ENCODE measurements around the gene BNIP5.
A peak's percentile ranks its signal among the peaks of the same experiment; 100 is the strongest.

BNIP5 gene

DNA sequence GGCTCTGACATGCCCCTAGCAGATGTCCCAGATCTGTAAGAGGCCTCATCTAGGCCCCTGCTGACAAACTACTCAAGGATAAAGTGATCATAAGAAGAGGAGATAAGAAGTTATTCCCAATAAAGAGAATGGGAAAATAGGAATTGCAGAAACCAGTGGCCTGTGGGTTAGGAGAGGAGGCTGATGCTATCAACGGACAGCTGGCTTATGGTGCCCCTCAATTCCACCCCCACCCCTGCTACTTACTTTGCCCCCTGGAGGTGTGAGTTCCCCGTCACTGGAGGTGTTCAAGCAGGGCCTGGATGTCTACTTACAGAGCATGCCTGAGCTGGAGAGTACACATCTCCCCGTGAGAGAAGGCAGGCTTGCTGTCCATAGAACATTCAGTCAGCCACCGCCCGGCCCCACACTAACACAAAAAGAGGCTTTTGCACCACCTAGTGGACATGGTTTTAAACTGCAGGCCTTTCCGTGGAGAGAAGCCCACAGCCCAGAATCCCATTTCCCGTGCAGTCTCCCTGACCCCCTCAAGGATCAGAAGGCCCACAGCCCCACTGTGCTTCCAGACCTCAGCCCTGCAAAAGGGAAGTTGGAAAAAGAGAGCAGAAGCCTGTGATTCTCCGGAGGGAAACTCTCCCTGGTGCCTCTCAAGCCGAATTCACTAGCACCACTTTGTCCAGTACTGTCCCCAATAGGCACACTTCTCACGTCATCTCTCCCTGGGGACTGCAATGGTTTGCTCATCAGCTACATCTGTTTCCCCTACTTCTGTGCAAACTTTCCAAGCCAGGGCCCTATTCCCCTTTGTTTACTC, 23.8 kb upstream of the BNIP5 start:
- ChIA-PET CTCF (interaction anchor here (0.6 to 11.6 kb wide), 31 partner anchors 10 to 1934 kb away, joined by 3 to 234 read pairs (median 4); partner anchors contain the start of genes BNIP5 and MAPK14), POLR2A (interaction anchor here (0.6 to 1.1 kb wide), 3 partner anchors 58 to 333 kb away, joined by 3 to 4 read pairs (median 4); partner anchors contain the start of gene MAPK14)
- H3K27ac ChIP-seq (ENCODE audit: extremely low read depth, low read depth, low read length): no peak overlapping the region
- no peaks in the 10 kb centered on the region for H3K9me3 ChIP-seq (ENCODE audit: control insufficient read depth, insufficient read depth, low read depth, low read length)
- H3K36me3 ChIP-seq (ENCODE audit: control insufficient read depth in 2 of 2, insufficient read depth in 1 of 2, low read length in 2 of 2): no peaks in the 10 kb centered on the region
- no peak overlapping the region for H3K4me3 ChIP-seq (ENCODE audit: low read depth, low read length)
- H3K4me1 ChIP-seq (ENCODE audit: control insufficient read depth, insufficient read depth, low read length): no peaks in the 10 kb centered on the region
- TF ChIP-seq GLIS1 (tag by site-specific recombination; IDR thresholded peaks at IDR 0.05): peak; percentile 69
- TF ChIP-seq, protein P1, sequence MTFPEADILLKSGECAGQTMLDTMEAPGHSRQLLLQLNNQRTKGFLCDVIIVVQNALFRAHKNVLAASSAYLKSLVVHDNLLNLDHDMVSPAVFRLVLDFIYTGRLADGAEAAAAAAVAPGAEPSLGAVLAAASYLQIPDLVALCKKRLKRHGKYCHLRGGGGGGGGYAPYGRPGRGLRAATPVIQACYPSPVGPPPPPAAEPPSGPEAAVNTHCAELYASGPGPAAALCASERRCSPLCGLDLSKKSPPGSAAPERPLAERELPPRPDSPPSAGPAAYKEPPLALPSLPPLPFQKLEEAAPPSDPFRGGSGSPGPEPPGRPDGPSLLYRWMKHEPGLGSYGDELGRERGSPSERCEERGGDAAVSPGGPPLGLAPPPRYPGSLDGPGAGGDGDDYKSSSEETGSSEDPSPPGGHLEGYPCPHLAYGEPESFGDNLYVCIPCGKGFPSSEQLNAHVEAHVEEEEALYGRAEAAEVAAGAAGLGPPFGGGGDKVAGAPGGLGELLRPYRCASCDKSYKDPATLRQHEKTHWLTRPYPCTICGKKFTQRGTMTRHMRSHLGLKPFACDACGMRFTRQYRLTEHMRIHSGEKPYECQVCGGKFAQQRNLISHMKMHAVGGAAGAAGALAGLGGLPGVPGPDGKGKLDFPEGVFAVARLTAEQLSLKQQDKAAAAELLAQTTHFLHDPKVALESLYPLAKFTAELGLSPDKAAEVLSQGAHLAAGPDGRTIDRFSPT (tag by site-specific recombination; IDR thresholded peaks at IDR 0.05): no peak
- 0 out of 2 replicates have a peak, but pooled peaks have one; percentile 62 for TF ChIP-seq ZNF660 (tag by site-specific recombination; IDR thresholded peaks at IDR 0.05)
- 0 out of 2 replicates have a peak, but pooled peaks have one; percentile 13 for TF ChIP-seq KLF8 (tag by site-specific recombination; IDR thresholded peaks at IDR 0.05)
- 0 out of 2 replicates have a peak, but pooled peaks have one; percentile 46 for TF ChIP-seq ZNF2 (tag by site-specific recombination; IDR thresholded peaks at IDR 0.05)
- TF ChIP-seq, protein P2, sequence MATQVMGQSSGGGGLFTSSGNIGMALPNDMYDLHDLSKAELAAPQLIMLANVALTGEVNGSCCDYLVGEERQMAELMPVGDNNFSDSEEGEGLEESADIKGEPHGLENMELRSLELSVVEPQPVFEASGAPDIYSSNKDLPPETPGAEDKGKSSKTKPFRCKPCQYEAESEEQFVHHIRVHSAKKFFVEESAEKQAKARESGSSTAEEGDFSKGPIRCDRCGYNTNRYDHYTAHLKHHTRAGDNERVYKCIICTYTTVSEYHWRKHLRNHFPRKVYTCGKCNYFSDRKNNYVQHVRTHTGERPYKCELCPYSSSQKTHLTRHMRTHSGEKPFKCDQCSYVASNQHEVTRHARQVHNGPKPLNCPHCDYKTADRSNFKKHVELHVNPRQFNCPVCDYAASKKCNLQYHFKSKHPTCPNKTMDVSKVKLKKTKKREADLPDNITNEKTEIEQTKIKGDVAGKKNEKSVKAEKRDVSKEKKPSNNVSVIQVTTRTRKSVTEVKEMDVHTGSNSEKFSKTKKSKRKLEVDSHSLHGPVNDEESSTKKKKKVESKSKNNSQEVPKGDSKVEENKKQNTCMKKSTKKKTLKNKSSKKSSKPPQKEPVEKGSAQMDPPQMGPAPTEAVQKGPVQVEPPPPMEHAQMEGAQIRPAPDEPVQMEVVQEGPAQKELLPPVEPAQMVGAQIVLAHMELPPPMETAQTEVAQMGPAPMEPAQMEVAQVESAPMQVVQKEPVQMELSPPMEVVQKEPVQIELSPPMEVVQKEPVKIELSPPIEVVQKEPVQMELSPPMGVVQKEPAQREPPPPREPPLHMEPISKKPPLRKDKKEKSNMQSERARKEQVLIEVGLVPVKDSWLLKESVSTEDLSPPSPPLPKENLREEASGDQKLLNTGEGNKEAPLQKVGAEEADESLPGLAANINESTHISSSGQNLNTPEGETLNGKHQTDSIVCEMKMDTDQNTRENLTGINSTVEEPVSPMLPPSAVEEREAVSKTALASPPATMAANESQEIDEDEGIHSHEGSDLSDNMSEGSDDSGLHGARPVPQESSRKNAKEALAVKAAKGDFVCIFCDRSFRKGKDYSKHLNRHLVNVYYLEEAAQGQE (tag by site-specific recombination; IDR thresholded peaks at IDR 0.05): peak; percentile 32; the same call in 1 of the 2 replicates
- peak; percentile 53 for TF ChIP-seq ZBTB17 (tag by site-specific recombination; IDR thresholded peaks at IDR 0.05)
- TF ChIP-seq ZNF311 (tag by site-specific recombination; IDR thresholded peaks at IDR 0.05; ENCODE audit: borderline replicate concordance): no peak
- no peak for TF ChIP-seq ZNF292 (tag by site-specific recombination; IDR thresholded peaks at IDR 0.05; ENCODE audit: borderline replicate concordance, low read depth)
- TF ChIP-seq, protein P3, sequence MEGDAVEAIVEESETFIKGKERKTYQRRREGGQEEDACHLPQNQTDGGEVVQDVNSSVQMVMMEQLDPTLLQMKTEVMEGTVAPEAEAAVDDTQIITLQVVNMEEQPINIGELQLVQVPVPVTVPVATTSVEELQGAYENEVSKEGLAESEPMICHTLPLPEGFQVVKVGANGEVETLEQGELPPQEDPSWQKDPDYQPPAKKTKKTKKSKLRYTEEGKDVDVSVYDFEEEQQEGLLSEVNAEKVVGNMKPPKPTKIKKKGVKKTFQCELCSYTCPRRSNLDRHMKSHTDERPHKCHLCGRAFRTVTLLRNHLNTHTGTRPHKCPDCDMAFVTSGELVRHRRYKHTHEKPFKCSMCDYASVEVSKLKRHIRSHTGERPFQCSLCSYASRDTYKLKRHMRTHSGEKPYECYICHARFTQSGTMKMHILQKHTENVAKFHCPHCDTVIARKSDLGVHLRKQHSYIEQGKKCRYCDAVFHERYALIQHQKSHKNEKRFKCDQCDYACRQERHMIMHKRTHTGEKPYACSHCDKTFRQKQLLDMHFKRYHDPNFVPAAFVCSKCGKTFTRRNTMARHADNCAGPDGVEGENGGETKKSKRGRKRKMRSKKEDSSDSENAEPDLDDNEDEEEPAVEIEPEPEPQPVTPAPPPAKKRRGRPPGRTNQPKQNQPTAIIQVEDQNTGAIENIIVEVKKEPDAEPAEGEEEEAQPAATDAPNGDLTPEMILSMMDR (tag by site-specific recombination; IDR thresholded peaks at IDR 0.05): peak; percentile 79
- no peak for TF ChIP-seq ZNF350 (tag by site-specific recombination; IDR thresholded peaks at IDR 0.05)
- TF ChIP-seq, protein P4, sequence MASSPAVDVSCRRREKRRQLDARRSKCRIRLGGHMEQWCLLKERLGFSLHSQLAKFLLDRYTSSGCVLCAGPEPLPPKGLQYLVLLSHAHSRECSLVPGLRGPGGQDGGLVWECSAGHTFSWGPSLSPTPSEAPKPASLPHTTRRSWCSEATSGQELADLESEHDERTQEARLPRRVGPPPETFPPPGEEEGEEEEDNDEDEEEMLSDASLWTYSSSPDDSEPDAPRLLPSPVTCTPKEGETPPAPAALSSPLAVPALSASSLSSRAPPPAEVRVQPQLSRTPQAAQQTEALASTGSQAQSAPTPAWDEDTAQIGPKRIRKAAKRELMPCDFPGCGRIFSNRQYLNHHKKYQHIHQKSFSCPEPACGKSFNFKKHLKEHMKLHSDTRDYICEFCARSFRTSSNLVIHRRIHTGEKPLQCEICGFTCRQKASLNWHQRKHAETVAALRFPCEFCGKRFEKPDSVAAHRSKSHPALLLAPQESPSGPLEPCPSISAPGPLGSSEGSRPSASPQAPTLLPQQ (tag by site-specific recombination; IDR thresholded peaks at IDR 0.05): peak; percentile 94
- TF ChIP-seq ZFP69B (tag by site-specific recombination; IDR thresholded peaks at IDR 0.05): peak; percentile 91
- TF ChIP-seq ZBTB21 (tag by site-specific recombination; IDR thresholded peaks at IDR 0.05): 0 out of 2 replicates have a peak, but pooled peaks have one; percentile 19
- TF ChIP-seq ZNF654 (tag by site-specific recombination; IDR thresholded peaks at IDR 0.05; ENCODE audit: low read depth): peak; percentile 95
